ENCODE measurements around the gene CYBC1.

DNA sequence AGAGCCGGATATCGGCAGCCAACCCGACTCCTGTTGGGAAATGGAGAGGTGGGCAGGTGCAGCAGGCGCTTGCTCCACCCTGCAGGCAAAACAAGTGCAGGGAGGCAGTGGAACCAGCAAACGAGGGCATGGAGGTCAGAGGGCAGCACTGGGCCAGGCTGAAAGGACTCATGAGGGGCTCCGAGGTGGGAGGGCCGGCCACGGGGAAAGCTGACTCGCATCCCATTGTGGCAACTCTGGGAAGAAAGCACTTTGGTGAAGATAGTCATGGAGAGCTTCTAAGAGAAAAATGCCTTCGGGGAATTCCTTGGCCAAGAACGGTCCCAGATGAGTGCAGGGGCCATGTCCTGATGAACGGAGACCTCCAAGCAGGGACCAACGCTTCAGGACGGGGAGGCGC is 4.4 kb downstream of the CYBC1 start:
- TF ChIP-seq, protein P1, sequence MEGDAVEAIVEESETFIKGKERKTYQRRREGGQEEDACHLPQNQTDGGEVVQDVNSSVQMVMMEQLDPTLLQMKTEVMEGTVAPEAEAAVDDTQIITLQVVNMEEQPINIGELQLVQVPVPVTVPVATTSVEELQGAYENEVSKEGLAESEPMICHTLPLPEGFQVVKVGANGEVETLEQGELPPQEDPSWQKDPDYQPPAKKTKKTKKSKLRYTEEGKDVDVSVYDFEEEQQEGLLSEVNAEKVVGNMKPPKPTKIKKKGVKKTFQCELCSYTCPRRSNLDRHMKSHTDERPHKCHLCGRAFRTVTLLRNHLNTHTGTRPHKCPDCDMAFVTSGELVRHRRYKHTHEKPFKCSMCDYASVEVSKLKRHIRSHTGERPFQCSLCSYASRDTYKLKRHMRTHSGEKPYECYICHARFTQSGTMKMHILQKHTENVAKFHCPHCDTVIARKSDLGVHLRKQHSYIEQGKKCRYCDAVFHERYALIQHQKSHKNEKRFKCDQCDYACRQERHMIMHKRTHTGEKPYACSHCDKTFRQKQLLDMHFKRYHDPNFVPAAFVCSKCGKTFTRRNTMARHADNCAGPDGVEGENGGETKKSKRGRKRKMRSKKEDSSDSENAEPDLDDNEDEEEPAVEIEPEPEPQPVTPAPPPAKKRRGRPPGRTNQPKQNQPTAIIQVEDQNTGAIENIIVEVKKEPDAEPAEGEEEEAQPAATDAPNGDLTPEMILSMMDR (IDR thresholded peaks at IDR 0.05 in 2 of 3, conservative IDR thresholded peaks at IDR 0.05 in 1 of 3; ENCODE audit: borderline replicate concordance in 1 of 3, insufficient read depth in 1 of 3, low read depth in 2 of 3, low read length in 2 of 3) = no peak
- TF ChIP-seq TCF7L2 (IDR thresholded peaks at IDR 0.05; ENCODE audit: borderline replicate concordance, extremely low read depth, insufficient read depth, insufficient read length) (no peak), EZH2phosphoT487 (IDR thresholded peaks at IDR 0.05; ENCODE audit: borderline replicate concordance) (no peak), CEBPB (IDR thresholded peaks at IDR 0.05; ENCODE audit: low read depth) (no peak), EZH2 (IDR thresholded peaks at IDR 0.05) (no peak)

Data from HCT116 (cell line).